GM23338 (cell line): ENCODE measurements around the gene COQ10B. TPM values are rescaled to one million over a fixed set of nuclear protein-coding genes. Genes with fewer than 3 reads are reported as not detected.

Experiments used
- NANOG ChIP-seq: IDR thresholded peaks from 2 replicates; pipeline ENCODE4 v1.6.1; 2016; ENCODE audit warnings: antibody characterized with exemption, borderline replicate concordance
- POLR2AphosphoS5 ChIP-seq: IDR thresholded peaks from 2 replicates; pipeline ENCODE4 v1.6.1; 2016; ENCODE audit warnings: antibody characterized with exemption, low read depth
- polyA plus RNA-seq: library from polyadenylated mRNA; unstranded; fragments of >200 nt; fragmentation: Nextera tagmentation; extraction: Ambion mirVana; gene quantifications from 2 replicates; pipeline ENCODE4 v1.2.1, GENCODE V29; 2016
- total RNA-seq: library from RNA; depleted of rRNA; stranded (reverse); fragments of >200 nt; shearing (Covaris generic); gene quantifications from 2 replicates; pipeline ENCODE4 v1.2.3, GENCODE V29; 2014
- TF ChIP-seq, protein P1 (sequence below): fragments of 250-450 bp; sonication (Bioruptor Pico); IDR thresholded peaks from 2 replicates; pipeline ENCODE4 v1.5.0; 2020; ENCODE audit warnings: mild to moderate bottlenecking, moderate library complexity
- TF ChIP-seq, protein P2 (sequence below): IDR thresholded peaks from one replicate; pipeline ENCODE4 v1.6.1; 2018; ENCODE audit warnings: antibody characterized with exemption; ENCODE audit not compliant: unreplicated experiment
- TF ChIP-seq, protein P3 (sequence below): IDR thresholded peaks from 2 replicates; pipeline ENCODE4 v1.6.1; 2016; ENCODE audit warnings: antibody characterized with exemption

COQ10B gene
- total and polyA plus RNA-seq, 2 experiments from 2014 or later, result 26.1 to 27.6 TPM

DNA sequence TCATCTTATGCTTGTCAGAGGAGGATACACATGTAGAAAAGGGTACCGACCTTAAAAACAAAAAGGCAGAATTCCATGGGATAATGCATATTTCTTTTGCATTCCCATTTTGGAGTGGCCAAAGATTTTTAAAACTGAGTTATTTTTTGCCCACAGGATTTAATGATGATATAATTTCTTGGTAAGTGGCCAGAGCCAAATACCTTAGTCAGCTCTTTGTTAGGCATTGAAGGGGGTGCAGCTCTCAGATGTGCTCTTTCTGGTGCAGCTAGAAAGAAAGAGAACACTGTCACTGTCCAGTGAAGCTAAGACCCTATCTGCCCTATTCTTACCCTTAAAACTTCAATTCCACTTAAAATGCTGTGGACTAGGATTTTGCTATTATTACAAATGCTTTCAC lies 10.8 kb downstream of the COQ10B start (continued):
- TF ChIP-seq, protein P1, sequence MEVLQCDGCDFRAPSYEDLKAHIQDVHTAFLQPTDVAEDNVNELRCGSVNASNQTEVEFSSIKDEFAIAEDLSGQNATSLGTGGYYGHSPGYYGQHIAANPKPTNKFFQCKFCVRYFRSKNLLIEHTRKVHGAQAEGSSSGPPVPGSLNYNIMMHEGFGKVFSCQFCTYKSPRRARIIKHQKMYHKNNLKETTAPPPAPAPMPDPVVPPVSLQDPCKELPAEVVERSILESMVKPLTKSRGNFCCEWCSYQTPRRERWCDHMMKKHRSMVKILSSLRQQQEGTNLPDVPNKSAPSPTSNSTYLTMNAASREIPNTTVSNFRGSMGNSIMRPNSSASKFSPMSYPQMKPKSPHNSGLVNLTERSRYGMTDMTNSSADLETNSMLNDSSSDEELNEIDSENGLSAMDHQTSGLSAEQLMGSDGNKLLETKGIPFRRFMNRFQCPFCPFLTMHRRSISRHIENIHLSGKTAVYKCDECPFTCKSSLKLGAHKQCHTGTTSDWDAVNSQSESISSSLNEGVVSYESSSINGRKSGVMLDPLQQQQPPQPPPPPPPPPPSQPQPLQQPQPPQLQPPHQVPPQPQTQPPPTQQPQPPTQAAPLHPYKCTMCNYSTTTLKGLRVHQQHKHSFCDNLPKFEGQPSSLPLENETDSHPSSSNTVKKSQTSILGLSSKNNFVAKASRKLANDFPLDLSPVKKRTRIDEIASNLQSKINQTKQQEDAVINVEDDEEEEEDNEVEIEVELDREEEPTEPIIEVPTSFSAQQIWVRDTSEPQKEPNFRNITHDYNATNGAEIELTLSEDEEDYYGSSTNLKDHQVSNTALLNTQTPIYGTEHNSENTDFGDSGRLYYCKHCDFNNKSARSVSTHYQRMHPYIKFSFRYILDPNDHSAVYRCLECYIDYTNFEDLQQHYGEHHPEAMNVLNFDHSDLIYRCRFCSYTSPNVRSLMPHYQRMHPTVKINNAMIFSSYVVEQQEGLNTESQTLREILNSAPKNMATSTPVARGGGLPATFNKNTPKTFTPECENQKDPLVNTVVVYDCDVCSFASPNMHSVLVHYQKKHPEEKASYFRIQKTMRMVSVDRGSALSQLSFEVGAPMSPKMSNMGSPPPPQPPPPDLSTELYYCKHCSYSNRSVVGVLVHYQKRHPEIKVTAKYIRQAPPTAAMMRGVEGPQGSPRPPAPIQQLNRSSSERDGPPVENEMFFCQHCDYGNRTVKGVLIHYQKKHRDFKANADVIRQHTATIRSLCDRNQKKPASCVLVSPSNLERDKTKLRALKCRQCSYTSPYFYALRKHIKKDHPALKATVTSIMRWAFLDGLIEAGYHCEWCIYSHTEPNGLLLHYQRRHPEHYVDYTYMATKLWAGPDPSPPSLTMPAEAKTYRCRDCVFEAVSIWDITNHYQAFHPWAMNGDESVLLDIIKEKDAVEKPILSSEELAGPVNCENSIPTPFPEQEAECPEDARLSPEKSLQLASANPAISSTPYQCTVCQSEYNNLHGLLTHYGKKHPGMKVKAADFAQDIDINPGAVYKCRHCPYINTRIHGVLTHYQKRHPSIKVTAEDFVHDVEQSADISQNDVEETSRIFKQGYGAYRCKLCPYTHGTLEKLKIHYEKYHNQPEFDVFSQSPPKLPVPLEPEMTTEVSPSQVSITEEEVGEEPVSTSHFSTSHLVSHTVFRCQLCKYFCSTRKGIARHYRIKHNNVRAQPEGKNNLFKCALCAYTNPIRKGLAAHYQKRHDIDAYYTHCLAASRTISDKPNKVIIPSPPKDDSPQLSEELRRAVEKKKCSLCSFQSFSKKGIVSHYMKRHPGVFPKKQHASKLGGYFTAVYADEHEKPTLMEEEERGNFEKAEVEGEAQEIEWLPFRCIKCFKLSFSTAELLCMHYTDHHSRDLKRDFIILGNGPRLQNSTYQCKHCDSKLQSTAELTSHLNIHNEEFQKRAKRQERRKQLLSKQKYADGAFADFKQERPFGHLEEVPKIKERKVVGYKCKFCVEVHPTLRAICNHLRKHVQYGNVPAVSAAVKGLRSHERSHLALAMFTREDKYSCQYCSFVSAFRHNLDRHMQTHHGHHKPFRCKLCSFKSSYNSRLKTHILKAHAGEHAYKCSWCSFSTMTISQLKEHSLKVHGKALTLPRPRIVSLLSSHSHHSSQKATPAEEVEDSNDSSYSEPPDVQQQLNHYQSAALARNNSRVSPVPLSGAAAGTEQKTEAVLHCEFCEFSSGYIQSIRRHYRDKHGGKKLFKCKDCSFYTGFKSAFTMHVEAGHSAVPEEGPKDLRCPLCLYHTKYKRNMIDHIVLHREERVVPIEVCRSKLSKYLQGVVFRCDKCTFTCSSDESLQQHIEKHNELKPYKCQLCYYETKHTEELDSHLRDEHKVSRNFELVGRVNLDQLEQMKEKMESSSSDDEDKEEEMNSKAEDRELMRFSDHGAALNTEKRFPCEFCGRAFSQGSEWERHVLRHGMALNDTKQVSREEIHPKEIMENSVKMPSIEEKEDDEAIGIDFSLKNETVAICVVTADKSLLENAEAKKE, result no peak
- TF ChIP-seq POLR2AphosphoS5 (no peak), NANOG (no peak)
- TF ChIP-seq, protein P2, sequence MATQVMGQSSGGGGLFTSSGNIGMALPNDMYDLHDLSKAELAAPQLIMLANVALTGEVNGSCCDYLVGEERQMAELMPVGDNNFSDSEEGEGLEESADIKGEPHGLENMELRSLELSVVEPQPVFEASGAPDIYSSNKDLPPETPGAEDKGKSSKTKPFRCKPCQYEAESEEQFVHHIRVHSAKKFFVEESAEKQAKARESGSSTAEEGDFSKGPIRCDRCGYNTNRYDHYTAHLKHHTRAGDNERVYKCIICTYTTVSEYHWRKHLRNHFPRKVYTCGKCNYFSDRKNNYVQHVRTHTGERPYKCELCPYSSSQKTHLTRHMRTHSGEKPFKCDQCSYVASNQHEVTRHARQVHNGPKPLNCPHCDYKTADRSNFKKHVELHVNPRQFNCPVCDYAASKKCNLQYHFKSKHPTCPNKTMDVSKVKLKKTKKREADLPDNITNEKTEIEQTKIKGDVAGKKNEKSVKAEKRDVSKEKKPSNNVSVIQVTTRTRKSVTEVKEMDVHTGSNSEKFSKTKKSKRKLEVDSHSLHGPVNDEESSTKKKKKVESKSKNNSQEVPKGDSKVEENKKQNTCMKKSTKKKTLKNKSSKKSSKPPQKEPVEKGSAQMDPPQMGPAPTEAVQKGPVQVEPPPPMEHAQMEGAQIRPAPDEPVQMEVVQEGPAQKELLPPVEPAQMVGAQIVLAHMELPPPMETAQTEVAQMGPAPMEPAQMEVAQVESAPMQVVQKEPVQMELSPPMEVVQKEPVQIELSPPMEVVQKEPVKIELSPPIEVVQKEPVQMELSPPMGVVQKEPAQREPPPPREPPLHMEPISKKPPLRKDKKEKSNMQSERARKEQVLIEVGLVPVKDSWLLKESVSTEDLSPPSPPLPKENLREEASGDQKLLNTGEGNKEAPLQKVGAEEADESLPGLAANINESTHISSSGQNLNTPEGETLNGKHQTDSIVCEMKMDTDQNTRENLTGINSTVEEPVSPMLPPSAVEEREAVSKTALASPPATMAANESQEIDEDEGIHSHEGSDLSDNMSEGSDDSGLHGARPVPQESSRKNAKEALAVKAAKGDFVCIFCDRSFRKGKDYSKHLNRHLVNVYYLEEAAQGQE, result no peak
- TF ChIP-seq, protein P3, sequence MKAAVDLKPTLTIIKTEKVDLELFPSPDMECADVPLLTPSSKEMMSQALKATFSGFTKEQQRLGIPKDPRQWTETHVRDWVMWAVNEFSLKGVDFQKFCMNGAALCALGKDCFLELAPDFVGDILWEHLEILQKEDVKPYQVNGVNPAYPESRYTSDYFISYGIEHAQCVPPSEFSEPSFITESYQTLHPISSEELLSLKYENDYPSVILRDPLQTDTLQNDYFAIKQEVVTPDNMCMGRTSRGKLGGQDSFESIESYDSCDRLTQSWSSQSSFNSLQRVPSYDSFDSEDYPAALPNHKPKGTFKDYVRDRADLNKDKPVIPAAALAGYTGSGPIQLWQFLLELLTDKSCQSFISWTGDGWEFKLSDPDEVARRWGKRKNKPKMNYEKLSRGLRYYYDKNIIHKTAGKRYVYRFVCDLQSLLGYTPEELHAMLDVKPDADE, result no peak
